ENCODE data around the gene BRI3.

The BRI3 gene

DNA sequence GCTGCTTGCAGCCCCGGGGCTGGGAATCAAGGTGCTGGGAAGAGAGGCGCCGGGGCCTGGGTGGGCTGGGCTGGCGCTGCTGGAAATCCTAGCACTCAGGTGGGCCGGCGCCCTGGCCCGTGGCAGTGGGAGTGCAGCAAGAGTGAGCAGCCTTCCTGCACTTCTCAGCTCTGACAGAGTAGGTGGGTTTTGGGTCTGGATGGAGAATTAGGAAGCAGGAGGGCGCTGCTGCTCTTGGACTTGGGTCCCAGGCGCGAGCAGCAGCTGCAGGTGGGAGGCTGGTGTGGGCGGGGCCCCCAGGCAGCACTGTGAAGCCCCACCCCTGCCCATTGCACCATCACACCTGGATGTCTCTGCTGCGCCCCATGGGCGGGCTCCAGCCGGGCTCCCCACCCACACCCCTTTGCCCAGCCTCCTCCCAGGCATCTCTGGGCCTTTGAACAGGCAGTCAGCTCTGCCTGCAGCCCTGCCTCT is 6.0 kb downstream of the BRI3 start:
- no peak overlapping the region for H3K4me3 ChIP-seq (ENCODE audit: low read length)
- TF ChIP-seq, protein P1, sequence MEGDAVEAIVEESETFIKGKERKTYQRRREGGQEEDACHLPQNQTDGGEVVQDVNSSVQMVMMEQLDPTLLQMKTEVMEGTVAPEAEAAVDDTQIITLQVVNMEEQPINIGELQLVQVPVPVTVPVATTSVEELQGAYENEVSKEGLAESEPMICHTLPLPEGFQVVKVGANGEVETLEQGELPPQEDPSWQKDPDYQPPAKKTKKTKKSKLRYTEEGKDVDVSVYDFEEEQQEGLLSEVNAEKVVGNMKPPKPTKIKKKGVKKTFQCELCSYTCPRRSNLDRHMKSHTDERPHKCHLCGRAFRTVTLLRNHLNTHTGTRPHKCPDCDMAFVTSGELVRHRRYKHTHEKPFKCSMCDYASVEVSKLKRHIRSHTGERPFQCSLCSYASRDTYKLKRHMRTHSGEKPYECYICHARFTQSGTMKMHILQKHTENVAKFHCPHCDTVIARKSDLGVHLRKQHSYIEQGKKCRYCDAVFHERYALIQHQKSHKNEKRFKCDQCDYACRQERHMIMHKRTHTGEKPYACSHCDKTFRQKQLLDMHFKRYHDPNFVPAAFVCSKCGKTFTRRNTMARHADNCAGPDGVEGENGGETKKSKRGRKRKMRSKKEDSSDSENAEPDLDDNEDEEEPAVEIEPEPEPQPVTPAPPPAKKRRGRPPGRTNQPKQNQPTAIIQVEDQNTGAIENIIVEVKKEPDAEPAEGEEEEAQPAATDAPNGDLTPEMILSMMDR (conservative IDR thresholded peaks at IDR 0.05; ENCODE audit: low read length) = no peak
- no peak for DNase-seq (ENCODE audit: low read depth)

DNA sequence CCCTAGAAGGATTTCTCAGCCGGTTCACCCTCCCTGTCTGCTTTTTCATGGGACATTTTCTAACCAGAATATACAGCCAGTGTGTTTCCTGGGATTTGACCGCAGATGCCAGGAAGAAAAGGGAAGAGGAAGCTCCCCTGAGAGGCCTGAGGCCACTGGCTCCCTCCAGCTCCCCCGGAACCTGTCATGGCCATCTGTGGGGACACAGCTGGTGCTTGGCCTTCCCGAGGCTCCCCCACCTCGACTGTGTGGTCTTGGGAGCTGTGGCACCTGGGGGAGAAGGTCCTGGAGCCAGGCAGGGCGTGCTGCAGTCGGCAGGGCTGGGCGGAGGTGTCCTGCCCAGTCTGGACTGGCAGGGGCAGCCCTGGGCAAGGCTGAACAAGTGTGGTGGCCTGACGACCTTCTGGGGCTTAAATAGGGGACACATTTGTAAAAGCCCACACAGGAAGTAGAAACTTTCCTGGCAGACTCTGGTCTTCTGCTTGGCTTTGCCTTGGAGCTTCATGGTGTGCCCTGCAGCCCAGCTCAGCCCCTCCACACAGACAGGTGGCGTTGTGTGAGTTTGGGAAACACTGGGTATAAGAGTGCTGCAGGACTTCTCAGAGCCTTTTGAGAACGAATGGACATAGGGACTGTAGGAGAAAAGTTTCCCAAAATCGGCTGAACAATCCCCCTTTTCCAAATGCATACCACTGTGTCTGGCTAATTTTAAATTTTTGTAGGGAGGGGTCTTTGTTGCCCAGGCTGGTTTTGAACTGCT is 6.8 kb downstream of the BRI3 start:
- no peak for DNase-seq (ENCODE audit: low read depth)
- no peak overlapping the region for H3K4me3 ChIP-seq (ENCODE audit: low read length)
- TF ChIP-seq, protein P1 (conservative IDR thresholded peaks at IDR 0.05; ENCODE audit: low read length) = no peak

DNA sequence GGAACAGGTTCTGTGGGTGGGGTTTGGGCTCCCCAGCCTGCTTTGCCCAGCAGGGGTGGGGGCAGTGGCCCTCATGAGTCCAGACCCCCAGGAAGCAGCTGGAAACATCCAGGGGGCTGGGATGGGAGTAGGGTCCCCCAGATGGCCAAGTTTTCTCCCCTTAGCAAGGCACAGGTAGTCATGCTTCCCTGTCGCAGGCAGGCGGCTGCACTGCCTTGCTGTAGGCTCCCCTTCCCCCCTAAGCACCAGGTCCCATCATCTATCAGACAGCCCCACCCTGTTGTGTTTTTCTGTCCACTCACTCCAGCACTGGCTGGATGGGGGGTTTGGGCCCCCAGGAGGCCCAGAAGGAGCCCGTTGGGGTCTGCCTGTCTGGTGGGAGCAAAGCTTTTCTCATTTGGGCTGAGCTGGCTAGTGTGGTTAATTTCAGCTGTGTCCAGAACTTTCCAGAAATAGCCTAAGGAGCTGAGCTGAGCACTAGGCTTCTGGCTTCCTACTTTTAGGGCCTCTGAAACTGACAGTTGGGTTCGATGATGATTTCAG is 7.9 kb downstream of the BRI3 start:
- TF ChIP-seq, protein P1 (conservative IDR thresholded peaks at IDR 0.05; ENCODE audit: low read length) = no peak
- DNase-seq (ENCODE audit: low read depth) = no peak

DNA sequence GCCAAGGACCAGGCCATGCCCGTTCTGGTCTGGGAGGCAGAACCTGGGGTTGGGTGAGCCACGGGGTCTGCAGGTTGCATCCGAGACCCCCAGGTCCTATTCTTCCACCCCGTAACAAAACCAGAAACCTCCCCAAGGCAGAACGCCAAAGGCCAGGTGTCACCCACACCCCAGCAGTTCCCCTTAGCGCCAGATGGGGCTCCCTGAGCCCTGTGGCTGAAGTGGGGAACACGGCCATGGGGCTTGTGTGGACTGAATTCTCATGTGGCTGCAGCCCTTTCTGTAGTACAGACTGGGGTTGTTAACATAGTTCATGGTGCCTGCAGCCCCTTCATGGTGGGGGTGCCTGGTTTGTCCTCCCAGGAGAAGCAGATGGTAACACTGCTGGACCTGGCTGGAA is 10.2 kb downstream of the BRI3 start:
- no peak overlapping the region for H3K4me3 ChIP-seq (ENCODE audit: low read length)
- TF ChIP-seq, protein P1 (conservative IDR thresholded peaks at IDR 0.05; ENCODE audit: low read length) = 0 out of 2 replicates have a peak, but pooled peaks have one; percentile 16
- DNase-seq (ENCODE audit: low read depth) = no peak

More for the DNA sequence above, 7.9 kb downstream of the BRI3 start:
- H3K4me3 ChIP-seq (ENCODE audit: low read length) = no peak overlapping the region

DNA sequence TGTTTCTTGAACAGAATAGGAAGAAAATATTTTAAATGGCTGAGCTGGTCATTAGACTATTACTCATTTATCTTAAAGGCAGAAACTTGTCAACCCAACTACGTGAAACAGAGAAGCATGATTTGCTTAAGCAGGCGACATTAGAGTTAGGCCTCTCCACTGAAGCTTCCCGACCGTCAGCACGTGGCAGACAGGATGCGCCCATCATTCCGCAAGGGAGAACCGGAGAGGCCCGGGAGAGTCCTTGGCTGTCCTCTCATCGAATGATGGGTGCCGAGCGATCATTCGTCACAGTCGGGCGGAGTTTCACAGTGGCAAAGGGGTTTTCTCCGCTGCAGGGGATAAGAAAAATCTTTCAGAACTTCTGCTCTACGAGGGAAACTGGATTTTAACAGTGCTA is 11.8 kb downstream of the BRI3 start:
- no peak overlapping the region for H3K4me3 ChIP-seq (ENCODE audit: low read length)
- no peak for DNase-seq (ENCODE audit: low read depth)
- TF ChIP-seq, protein P1 (conservative IDR thresholded peaks at IDR 0.05; ENCODE audit: low read length) = no peak

DNA sequence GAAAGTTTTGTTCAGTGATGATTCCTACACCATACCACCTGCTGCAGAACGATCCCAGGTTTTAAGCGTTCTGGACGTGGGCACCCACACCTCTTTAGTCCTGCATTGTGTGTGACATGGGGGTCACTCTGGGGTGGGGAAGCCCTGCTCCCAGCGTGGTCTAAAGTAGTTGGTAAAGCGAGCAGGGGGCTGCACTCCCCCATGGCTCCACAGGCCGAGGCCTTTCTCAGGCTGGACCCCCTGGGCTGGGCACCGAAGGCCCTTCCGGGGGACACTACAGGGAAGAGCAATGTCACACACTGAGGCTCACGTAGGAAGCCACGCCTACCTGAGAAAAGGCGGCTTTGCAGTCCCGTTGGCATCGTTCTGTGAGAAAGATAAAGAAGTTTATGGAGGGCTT is 12.3 kb downstream of the BRI3 start:
- no peak for DNase-seq (ENCODE audit: low read depth)
- no peak overlapping the region for H3K4me3 ChIP-seq (ENCODE audit: low read length)
- TF ChIP-seq, protein P1 (conservative IDR thresholded peaks at IDR 0.05; ENCODE audit: low read length) = no peak

DNA sequence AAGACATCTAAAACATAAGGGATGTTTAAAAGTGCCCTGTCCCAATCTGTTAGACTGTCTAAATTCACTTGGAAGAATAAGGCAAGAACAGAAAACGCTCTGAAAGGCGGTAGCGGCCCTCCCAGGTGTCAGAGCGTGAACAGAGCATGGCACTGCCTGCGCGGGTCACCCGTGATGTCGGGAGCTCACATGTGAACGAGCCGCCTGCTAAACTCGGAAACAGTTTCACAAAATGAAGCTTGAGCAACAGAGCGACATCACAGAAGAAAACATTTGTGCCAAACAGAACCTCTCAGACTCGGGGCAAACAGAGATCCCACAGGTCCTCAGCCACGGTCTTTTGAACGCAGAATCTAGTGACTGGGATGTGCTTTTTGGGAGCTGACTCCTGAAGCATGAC is 12.8 kb downstream of the BRI3 start:
- no peak overlapping the region for H3K4me3 ChIP-seq (ENCODE audit: low read length)
- TF ChIP-seq, protein P1 (conservative IDR thresholded peaks at IDR 0.05; ENCODE audit: low read length) = no peak
- DNase-seq (ENCODE audit: low read depth) = no peak

Measured in AG10803 (cell line).